Chondrocyte (in vitro differentiated cells): ENCODE data around the gene SUSD5. TPM values are rescaled to one million over a fixed set of nuclear protein-coding genes. Genes with fewer than 3 reads are reported as not detected.

Experiments used
- DNase-seq: peaks from one replicate; pipeline ENCODE4 v3.0.0; 2021; ENCODE audit warnings: mixed read lengths, low spot score
- H3K27ac Mint-ChIP-seq: one replicate; pipeline ENCODE4 v1.8.0; 2021; ENCODE audit warnings: mild to moderate bottlenecking, moderate library complexity, mixed read lengths; ENCODE audit not compliant: unreplicated experiment
- H3K27me3 Mint-ChIP-seq: 2 replicates; pipeline ENCODE4 v1.8.0; 2021; ENCODE audit warnings: low read depth, mixed read lengths
- H3K36me3 Mint-ChIP-seq: 2 replicates; pipeline ENCODE4 v1.8.0; 2021; ENCODE audit warnings: low read depth, mixed read lengths
- H3K4me1 Mint-ChIP-seq: 2 replicates; pipeline ENCODE4 v1.8.0; 2021; ENCODE audit warnings: low read depth, mild to moderate bottlenecking, mixed read lengths
- H3K4me3 Mint-ChIP-seq: one replicate; pipeline ENCODE4 v1.8.0; 2021; ENCODE audit warnings: mild to moderate bottlenecking, moderate library complexity, mixed read lengths; ENCODE audit not compliant: unreplicated experiment
- H3K9me3 Mint-ChIP-seq: 2 replicates; pipeline ENCODE4 v1.8.0; 2021; ENCODE audit warnings: low read depth, mixed read lengths
- total RNA-seq: library from RNA; stranded (reverse); gene quantifications from 3 replicates; pipeline ENCODE4 v1.2.1, GENCODE V29; 2021
- TF ChIP-seq, protein P1 (sequence below): fragments of 200-600 bp; sonication (generic); IDR thresholded peaks from 2 replicates; pipeline ENCODE4 v1.5.0; 2021; ENCODE audit warnings: antibody characterized with exemption, mild to moderate bottlenecking, moderate library complexity

The SUSD5 gene
- total RNA-seq, 1 donor from 2014 or later, result 55.6 TPM

DNA sequence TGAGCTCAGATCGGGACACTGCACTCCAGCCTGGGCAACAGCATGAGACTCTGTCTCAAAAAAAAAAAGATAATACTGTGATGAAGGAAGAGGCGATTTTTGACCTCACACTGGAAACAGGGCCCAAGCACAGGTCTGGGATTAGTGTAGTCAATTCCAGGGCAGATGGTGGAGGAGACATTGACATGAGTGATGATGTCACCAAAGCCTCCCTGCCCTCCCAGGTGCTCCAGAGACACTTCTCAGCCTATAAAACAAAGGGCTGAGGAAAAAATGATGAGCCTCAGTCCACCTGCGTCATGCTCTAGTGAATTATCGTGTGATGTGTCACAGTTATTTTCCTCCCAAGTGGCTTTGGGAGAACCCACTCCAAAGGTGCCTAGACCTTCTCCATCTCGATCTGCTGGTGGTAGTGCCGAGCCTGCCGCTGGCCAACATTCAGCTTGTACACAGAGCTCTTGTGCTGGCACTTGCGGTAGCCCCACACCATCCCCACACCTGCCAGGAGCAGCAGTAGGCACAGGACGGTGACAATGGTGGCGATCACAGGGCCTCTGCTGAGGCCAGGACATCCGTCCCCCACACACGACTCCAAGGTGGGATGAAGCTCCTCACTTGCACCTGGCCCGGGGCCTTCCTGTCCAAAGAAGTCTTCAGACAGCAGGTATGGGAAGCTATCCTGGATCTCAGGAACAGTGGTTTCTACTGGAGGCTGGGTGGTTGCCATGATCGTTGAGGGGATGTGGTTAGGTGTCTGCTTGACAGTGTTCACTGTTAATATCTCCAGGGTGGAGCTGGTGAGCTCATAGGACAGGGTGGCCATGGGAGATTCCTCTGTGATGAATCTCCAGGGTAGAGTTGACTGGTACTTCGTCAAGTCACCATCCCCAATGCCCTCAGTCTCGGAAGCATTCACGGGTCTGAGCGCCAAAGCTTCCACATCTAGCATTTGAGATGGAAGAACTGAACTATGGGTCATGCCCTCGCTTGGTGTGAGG lies 65.9 kb downstream of the SUSD5 start:
- H3K4me3 Mint-ChIP-seq, result no peak overlapping the region
- no peak for DNase-seq
- peaks cover 10% of the 10 kb centered on the region for H3K36me3 Mint-ChIP-seq

DNA sequence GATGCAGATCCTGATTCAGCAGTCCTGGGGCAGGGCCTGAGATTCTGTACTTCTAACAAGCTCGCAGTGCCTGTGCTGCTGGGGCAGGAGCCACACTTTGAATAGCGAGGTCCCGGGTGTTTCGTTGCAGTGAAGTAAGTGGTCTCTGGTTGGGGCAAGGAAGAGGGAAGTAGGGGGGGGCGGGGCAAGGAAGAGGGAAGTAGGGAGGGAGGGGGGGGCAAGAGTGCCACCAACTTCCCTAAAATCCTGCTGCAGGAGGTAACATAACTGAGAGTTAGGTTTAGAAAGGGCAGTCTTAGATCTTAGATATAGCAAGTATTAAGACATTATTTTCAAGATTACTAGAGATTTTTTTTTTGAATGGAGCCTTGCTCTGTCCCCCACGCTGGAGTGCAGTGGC lies 69.3 kb downstream of the SUSD5 start:
- DNase-seq, result no peak
- TF ChIP-seq, protein P1, sequence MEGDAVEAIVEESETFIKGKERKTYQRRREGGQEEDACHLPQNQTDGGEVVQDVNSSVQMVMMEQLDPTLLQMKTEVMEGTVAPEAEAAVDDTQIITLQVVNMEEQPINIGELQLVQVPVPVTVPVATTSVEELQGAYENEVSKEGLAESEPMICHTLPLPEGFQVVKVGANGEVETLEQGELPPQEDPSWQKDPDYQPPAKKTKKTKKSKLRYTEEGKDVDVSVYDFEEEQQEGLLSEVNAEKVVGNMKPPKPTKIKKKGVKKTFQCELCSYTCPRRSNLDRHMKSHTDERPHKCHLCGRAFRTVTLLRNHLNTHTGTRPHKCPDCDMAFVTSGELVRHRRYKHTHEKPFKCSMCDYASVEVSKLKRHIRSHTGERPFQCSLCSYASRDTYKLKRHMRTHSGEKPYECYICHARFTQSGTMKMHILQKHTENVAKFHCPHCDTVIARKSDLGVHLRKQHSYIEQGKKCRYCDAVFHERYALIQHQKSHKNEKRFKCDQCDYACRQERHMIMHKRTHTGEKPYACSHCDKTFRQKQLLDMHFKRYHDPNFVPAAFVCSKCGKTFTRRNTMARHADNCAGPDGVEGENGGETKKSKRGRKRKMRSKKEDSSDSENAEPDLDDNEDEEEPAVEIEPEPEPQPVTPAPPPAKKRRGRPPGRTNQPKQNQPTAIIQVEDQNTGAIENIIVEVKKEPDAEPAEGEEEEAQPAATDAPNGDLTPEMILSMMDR, result no peak
- peaks cover 5% of the 10 kb centered on the region for H3K9me3 Mint-ChIP-seq
- no peak overlapping the region for H3K4me3 Mint-ChIP-seq
- H3K4me1 Mint-ChIP-seq, result peaks cover 66% of the 10 kb centered on the region
- peaks cover 10% of the 10 kb centered on the region for H3K36me3 Mint-ChIP-seq
- no peak overlapping the region for H3K27ac Mint-ChIP-seq
- no peaks in the 10 kb centered on the region for H3K27me3 Mint-ChIP-seq

More for the DNA sequence above, 65.9 kb downstream of the SUSD5 start:
- peaks cover 56% of the 10 kb centered on the region for H3K4me1 Mint-ChIP-seq
- TF ChIP-seq, protein P1, result no peak
- peaks cover 5% of the 10 kb centered on the region for H3K9me3 Mint-ChIP-seq
- no peak overlapping the region for H3K27ac Mint-ChIP-seq
- H3K27me3 Mint-ChIP-seq, result no peaks in the 10 kb centered on the region

DNA sequence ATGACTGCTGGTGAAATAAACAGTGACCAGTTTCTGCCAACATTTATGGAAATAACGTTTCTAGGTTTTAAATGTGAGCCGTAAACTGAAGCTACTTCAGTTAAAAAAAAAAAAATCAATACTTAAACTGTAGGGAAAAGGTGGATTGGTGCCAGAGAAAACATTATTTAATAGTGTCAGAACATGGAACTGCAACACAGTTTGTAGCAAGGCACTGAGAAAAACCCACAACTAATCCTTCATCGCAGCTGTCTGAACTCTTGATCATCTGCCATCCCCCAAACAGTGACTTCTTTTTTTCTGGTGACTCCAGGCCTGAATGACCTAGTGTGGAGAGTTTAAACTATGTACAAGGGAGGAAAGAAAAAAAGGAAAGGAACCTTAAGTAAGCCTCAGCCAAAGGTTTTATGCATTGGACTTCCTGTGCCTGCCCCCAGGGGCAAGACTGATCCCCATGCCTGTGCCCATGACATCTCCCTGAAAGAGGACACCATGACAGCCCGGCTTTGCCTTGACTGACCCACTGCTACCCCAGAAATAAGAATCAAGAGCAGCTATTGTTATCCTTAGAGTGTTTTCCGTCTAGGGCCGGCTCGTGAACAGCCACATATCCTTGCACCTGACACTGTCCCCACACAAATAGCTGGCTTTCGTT lies 71.7 kb downstream of the SUSD5 start:
- no peak overlapping the region for H3K4me3 Mint-ChIP-seq
- peak overlapping the region; percentile 87 for H3K27ac Mint-ChIP-seq
- no peaks in the 10 kb centered on the region for H3K27me3 Mint-ChIP-seq
- no peak for DNase-seq
- TF ChIP-seq, protein P1, result peak; percentile 58
- H3K4me1 Mint-ChIP-seq, result peaks cover 74% of the 10 kb centered on the region
- H3K9me3 Mint-ChIP-seq, result peaks cover 5% of the 10 kb centered on the region
- peaks cover 17% of the 10 kb centered on the region for H3K36me3 Mint-ChIP-seq

DNA sequence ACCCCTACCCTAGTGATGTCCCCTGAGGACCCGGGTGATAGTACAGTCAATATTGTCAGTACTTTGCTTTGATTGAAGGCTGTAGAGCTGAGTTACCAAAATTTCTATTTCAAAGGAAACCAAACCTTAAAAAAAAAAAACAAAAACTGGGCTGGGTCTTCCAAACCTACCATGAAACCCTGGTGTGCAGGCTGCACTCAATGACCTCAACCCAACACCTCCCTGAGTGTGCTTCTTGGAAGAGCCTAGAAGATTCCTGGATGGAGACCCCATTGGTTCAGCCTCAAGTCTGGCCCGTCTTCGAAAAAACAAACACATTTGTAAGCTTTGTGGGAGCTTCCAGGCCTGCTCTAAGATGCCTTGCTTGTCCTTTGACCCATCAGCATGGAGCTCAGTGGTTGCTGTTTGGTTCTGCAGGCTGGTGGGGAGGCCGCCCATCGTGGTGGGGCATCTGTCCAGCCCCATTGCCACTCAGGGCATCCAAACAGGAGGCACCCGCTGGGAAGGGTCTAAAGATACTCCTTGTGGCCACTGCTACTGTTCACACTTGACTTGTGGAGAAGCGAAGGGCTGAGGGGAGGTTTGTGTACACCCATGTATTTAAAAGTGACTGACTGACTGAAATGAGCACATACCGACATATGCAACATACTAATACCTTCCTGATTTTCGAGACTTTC lies 72.6 kb downstream of the SUSD5 start:
- no peak for DNase-seq
- peak overlapping the region; percentile 66 for H3K27ac Mint-ChIP-seq
- H3K9me3 Mint-ChIP-seq, result peaks cover 5% of the 10 kb centered on the region
- H3K36me3 Mint-ChIP-seq, result peaks cover 23% of the 10 kb centered on the region
- TF ChIP-seq, protein P1, result no peak
- no peak overlapping the region for H3K4me3 Mint-ChIP-seq
- peaks cover 68% of the 10 kb centered on the region for H3K4me1 Mint-ChIP-seq
- H3K27me3 Mint-ChIP-seq, result no peaks in the 10 kb centered on the region
